ENCODE data around the gene MAD1L1.

- TF ChIP-seq EZH2phosphoT487 (conservative IDR thresholded peaks at IDR 0.05; ENCODE audit: low read length) (no peak), CTCF (IDR thresholded peaks at IDR 0.05; ENCODE audit: insufficient read depth, low read length, poor library complexity, severe bottlenecking) (no peak)
Measured at GRCh38 chr7:1956611-1957470, 275.9 kb downstream of the MAD1L1 start.
